Neural cell (in vitro differentiated cells): ENCODE results near the gene MPPED2. TPM values are rescaled to one million over a fixed set of nuclear protein-coding genes. Genes with fewer than 3 reads are reported as not detected.

ENCODE experiments used
- H2AFZ ChIP-seq: fragments of 200-600, 300-800 bp; sonication (generic), shearing (Covaris generic); 2 replicates; pipeline ENCODE4 v1.6.0; 2014; ENCODE audit warnings: low read depth, mild to moderate bottlenecking, antibody characterized with exemption, low read length, moderate library complexity
- H3F3A ChIP-seq: fragments of 200-600 bp; shearing (Covaris generic); 2 replicates; pipeline ENCODE4 v1.6.1; 2016; ENCODE audit warnings: mild to moderate bottlenecking, moderate library complexity, mixed read lengths, antibody characterized with exemption, low read length; ENCODE audit not compliant: insufficient read depth, poor library complexity, severe bottlenecking
- H3K27ac ChIP-seq: fragments of 200-600, 300-800 bp; sonication (generic), shearing (Covaris generic); 2 replicates; pipeline ENCODE4 v1.5.1; 2014; ENCODE audit warnings: mild to moderate bottlenecking, low read length, moderate library complexity
- H3K27me3 ChIP-seq: fragments of 300-800, 200-600 bp; sonication (generic), shearing (Covaris generic); 2 replicates; pipeline ENCODE4 v1.6.0; 2014; ENCODE audit warnings: mild to moderate bottlenecking, low read depth, low read length, moderate library complexity; ENCODE audit not compliant: insufficient read depth
- H3K36me3 ChIP-seq: fragments of 300-800, 200-600 bp; sonication (generic), shearing (Covaris generic); 2 replicates; pipeline ENCODE4 v1.5.1; 2014; ENCODE audit warnings: mild to moderate bottlenecking, antibody characterized with exemption, low read length, moderate library complexity; ENCODE audit not compliant: insufficient read depth
- H3K4me2 ChIP-seq: fragments of 300-800, 200-600 bp; sonication (generic), shearing (Covaris generic); 2 replicates; pipeline ENCODE4 v1.6.0; 2014; ENCODE audit warnings: mild to moderate bottlenecking, low read length
- H3K4me3 ChIP-seq: fragments of 300-800, 200-600 bp; sonication (generic), shearing (Covaris generic); 2 replicates; pipeline ENCODE4 v1.5.1; 2014; ENCODE audit warnings: mild to moderate bottlenecking, low read length, moderate library complexity
- H3K79me2 ChIP-seq: fragments of 200-600 bp; shearing (Covaris generic); replicated peaks from 2 replicates; pipeline ENCODE4 v1.6.0; 2014; ENCODE audit warnings: mild to moderate bottlenecking, low read length, moderate library complexity; ENCODE audit not compliant: insufficient read depth
- H3K9ac ChIP-seq: fragments of 300-800, 200-600 bp; sonication (generic), shearing (Covaris generic); 2 replicates; pipeline ENCODE4 v1.6.1; 2016; ENCODE audit warnings: mild to moderate bottlenecking, low read length, mixed read lengths
- H3K9me2 ChIP-seq: fragments of 200-600 bp; shearing (Covaris generic); 2 replicates; pipeline ENCODE4 v1.6.1; 2016; ENCODE audit warnings: mild to moderate bottlenecking, low read length, mixed read lengths; ENCODE audit not compliant: insufficient read depth
- H3K9me3 ChIP-seq: fragments of 200-600, 300-800 bp; sonication (generic), shearing (Covaris generic); 2 replicates; pipeline ENCODE4 v1.6.1; 2016; ENCODE audit warnings: mild to moderate bottlenecking, mixed run types, low read length, moderate library complexity, mixed read lengths
- H4K20me1 ChIP-seq: fragments of 200-600 bp; shearing (Covaris generic); 2 replicates; pipeline ENCODE4 v1.6.1; 2016; ENCODE audit warnings: mild to moderate bottlenecking, mixed run types; ENCODE audit not compliant: insufficient read depth
- CTCF ChIP-seq: fragments of 450-650 bp; IDR thresholded peaks from 2 replicates; pipeline ENCODE4 v1.5.1; 2014; ENCODE audit warnings: antibody characterized with exemption, mild to moderate bottlenecking, moderate library complexity; ENCODE audit not compliant: poor library complexity, severe bottlenecking
- EP300 ChIP-seq: fragments of 450-650 bp; conservative IDR thresholded peaks from 2 replicates; pipeline ENCODE4 v1.6.1; 2014; ENCODE audit warnings: antibody characterized with exemption, mild to moderate bottlenecking, moderate library complexity; ENCODE audit not compliant: poor library complexity, severe bottlenecking
- EZH2 ChIP-seq: fragments of 200-600, 300-800 bp; shearing (Covaris generic), sonication (generic); IDR thresholded peaks from 2 replicates; pipeline ENCODE4 v1.6.1; 2014; ENCODE audit warnings: antibody characterized with exemption, low read length, borderline replicate concordance, mild to moderate bottlenecking; ENCODE audit not compliant: insufficient read depth, poor library complexity, severe bottlenecking
- MXI1 ChIP-seq: fragments of 450-650 bp; conservative IDR thresholded peaks from 2 replicates; pipeline ENCODE4 v1.6.1; 2014; ENCODE audit warnings: antibody characterized with exemption, mild to moderate bottlenecking; ENCODE audit not compliant: poor library complexity, severe bottlenecking
- POLR2AphosphoS5 ChIP-seq: IDR thresholded peaks from 2 replicates; pipeline ENCODE4 v1.6.1; 2012
- RAD21 ChIP-seq: fragments of 450-650 bp; conservative IDR thresholded peaks from 2 replicates; pipeline ENCODE4 v1.6.1; 2014; ENCODE audit warnings: antibody characterized with exemption, mild to moderate bottlenecking, moderate library complexity
- REST ChIP-seq: IDR thresholded peaks from 2 replicates; pipeline ENCODE4 v1.6.1; 2012; ENCODE audit warnings: borderline replicate concordance
- SMC3 ChIP-seq: fragments of 450-650 bp; conservative IDR thresholded peaks from 2 replicates; pipeline ENCODE4 v1.6.1; 2014; ENCODE audit warnings: antibody characterized with exemption, mild to moderate bottlenecking, moderate library complexity; ENCODE audit not compliant: poor library complexity
- TAF1 ChIP-seq: IDR thresholded peaks from 2 replicates; pipeline ENCODE4 v1.6.1; 2012; ENCODE audit warnings: low read depth
- polyA plus RNA-seq: library from polyadenylated mRNA; depleted of rRNA; stranded (reverse); fragments of >200 nt; gene quantifications from 2 replicates; pipeline ENCODE4 v1.2.3, GENCODE V29; 2014

The MPPED2 gene
- polyA plus RNA-seq, 1 donor from 2014 or later = 99.7 TPM

- Histone ChIP-seq H3K36me3 (no peaks in the 10 kb centered on the region), H3K9me2 (no peaks in the 10 kb centered on the region), H3K4me2 (no peak overlapping the region), H4K20me1 (no peaks in the 10 kb centered on the region), H3F3A (no peaks in the 10 kb centered on the region), H3K79me2 (peaks cover 50% of the 10 kb centered on the region), H3K9me3 (no peaks in the 10 kb centered on the region), H3K4me3 (no peak overlapping the region), H3K9ac (no peak overlapping the region), H2AFZ (no peak overlapping the region), H3K27me3 (no peaks in the 10 kb centered on the region), H3K27ac (no peak overlapping the region)
- TF ChIP-seq RAD21 = no peak
- no peak for TF ChIP-seq EP300
- no peak for TF ChIP-seq SMC3
- no peak for TF ChIP-seq CTCF
- TF ChIP-seq TAF1 = no peak
- TF ChIP-seq EZH2 = no peak
- no peak for TF ChIP-seq POLR2AphosphoS5
- TF ChIP-seq MXI1 = no peak
- no peak for TF ChIP-seq REST
Observed at GRCh38 chr11:30503156-30503555, 83.0 kb downstream of the MPPED2 start.

GRCh38 chr11:30502305-30502704 is 83.8 kb downstream of the MPPED2 start:
- Histone ChIP-seq H3F3A (no peaks in the 10 kb centered on the region), H3K9me3 (no peaks in the 10 kb centered on the region), H3K9ac (no peak overlapping the region), H3K27me3 (no peaks in the 10 kb centered on the region), H3K36me3 (peaks cover 2% of the 10 kb centered on the region), H2AFZ (no peak overlapping the region), H3K4me2 (no peak overlapping the region), H3K4me3 (no peak overlapping the region), H3K9me2 (no peaks in the 10 kb centered on the region), H4K20me1 (no peaks in the 10 kb centered on the region), H3K79me2 (peaks cover 48% of the 10 kb centered on the region), H3K27ac (no peak overlapping the region)
- TF ChIP-seq SMC3 (no peak), TAF1 (no peak), EZH2 (no peak)
